ENCODE data around the gene CRPPA.

CRPPA gene

DNA sequence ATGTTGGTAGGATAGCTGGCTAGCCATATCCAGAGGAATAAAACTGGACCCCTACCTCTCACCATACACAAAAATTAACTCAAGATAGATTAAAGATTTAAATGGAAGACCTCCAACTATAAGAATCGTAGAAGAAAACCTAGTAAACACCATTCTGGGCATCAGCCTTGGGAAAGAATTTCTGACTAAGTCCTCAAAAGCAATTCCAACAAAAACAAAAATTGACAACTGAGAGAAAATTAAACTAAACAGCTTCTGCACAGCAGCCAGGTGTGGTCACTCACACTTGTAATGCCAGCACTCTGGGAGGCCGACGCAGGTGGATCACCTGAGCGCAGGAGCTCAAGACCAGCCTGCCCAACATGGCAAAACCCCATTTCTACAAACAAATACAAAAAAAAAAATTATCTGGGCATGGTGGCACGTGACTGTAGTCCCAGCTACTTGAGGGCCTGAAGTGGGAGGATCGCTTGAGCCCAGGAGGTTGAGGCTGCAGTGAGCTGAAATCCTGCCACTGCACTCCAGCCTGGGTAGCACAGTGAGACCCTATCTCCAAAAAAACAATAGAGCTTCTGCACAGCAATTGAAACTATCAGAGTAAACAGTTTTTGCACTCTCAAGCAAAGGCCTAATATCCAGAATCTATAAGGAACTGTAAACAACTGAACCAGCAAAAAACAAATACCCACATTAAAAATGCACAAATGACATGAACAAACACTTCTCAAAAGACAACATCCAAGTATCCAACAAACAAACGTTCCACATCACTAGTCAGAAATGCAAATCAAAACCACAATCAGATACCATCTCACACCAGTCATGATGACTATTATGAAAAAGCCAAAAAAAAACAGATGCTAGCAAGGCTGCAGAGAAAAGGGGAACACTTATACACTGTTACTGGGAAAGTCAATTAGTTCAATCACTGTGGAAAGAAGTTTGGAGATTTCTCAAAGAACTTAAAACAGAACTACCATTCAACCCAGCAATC is 4.8 kb downstream of the CRPPA start:
- TF ChIP-seq, protein P1, sequence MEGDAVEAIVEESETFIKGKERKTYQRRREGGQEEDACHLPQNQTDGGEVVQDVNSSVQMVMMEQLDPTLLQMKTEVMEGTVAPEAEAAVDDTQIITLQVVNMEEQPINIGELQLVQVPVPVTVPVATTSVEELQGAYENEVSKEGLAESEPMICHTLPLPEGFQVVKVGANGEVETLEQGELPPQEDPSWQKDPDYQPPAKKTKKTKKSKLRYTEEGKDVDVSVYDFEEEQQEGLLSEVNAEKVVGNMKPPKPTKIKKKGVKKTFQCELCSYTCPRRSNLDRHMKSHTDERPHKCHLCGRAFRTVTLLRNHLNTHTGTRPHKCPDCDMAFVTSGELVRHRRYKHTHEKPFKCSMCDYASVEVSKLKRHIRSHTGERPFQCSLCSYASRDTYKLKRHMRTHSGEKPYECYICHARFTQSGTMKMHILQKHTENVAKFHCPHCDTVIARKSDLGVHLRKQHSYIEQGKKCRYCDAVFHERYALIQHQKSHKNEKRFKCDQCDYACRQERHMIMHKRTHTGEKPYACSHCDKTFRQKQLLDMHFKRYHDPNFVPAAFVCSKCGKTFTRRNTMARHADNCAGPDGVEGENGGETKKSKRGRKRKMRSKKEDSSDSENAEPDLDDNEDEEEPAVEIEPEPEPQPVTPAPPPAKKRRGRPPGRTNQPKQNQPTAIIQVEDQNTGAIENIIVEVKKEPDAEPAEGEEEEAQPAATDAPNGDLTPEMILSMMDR (conservative IDR thresholded peaks at IDR 0.05; ENCODE audit: low read depth, low read length): no peak
- H3K4me3 ChIP-seq (ENCODE audit: low read length): no peak overlapping the region
- no peak for DNase-seq (ENCODE audit: low read depth)

DNA sequence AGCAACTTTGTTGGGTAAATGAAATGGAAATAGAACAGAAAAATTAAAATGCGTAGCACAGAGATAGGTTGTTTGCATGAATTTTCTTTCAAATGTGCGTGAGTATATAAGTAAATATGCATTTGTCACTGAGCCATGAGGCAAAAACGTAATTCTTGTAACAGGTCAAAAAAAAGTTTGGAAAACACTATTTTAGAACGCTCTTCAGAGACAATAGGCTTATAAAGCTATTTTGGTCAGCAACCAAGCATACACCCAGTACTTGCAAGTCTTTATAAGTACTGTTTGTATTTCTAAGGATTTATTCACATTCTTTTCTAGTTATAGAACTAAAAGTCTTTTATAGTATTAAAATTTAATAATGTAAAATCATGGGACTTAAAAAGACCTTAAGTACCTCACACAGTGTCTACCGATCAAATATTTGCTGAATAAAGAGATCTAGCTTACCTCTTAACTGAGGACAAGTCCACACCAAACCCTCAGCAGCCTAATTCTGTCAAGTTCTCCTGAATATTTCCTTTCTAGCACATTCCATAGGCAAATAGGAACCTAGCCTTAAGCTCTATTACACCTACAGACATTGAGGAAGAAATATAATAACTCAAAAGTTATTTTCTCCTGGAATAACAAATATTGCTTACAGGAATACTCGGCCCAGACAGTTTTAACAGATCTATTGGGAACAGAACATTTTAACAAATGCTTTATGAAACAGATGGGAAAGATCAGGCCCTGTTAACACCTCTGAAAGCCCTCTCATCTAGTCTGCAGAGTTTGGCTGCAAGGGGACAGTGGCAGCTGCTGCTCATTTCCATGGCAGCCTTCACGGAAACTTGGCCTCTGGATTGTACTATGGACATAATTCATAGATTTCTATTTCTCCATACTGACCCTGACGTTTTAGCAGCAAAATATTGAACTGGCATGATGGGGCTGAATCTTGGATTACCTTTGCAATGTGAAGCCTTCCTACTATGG is 8.8 kb downstream of the CRPPA start:
- TF ChIP-seq, protein P1 (conservative IDR thresholded peaks at IDR 0.05; ENCODE audit: low read depth, low read length): no peak
- no peak overlapping the region for H3K4me3 ChIP-seq (ENCODE audit: low read length)
- no peak for DNase-seq (ENCODE audit: low read depth)

DNA sequence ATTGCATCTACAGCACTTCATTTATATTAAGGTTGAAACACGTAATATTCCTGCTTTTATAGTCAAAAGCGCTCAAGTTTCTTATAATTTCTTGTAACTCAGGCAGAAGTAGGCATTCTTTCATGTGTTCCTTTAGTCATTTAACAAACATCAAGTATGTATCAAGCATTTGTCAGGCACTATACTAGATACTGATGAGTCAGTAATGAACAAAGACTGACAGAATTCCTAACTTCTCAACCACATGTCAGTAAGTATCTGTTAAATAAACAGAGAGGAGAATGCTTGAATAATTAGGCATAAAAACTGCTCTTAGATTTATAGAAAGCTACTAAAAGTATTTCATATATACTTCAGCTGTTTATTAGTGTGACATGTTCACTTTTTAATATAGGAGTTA is 9.9 kb downstream of the CRPPA start:
- TF ChIP-seq, protein P1 (conservative IDR thresholded peaks at IDR 0.05; ENCODE audit: low read depth, low read length): no peak
- no peak overlapping the region for H3K4me3 ChIP-seq (ENCODE audit: low read length)
- no peak for DNase-seq (ENCODE audit: low read depth)

DNA sequence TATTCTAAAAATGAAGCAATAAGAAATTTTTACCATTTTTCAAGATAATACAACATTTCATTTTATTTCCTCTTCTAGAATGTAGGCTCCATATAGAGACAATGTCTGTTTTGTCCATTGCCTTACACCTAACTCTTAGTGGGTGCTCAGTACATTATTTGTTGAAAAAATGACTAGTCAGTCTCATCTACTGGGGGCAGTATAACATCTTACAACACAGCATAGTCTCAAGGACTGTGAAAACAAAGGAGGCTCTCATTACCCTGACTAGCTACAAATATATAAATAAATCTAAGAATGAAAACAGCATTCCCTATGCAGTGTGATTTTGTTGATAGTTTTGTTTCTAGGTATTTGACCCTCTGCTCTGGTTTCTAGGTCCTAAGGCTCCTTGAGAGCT is 11.6 kb downstream of the CRPPA start:
- DNase-seq (ENCODE audit: low read depth): no peak
- TF ChIP-seq, protein P1 (conservative IDR thresholded peaks at IDR 0.05; ENCODE audit: low read depth, low read length): peak; percentile 32
- no peak overlapping the region for H3K4me3 ChIP-seq (ENCODE audit: low read length)

DNA sequence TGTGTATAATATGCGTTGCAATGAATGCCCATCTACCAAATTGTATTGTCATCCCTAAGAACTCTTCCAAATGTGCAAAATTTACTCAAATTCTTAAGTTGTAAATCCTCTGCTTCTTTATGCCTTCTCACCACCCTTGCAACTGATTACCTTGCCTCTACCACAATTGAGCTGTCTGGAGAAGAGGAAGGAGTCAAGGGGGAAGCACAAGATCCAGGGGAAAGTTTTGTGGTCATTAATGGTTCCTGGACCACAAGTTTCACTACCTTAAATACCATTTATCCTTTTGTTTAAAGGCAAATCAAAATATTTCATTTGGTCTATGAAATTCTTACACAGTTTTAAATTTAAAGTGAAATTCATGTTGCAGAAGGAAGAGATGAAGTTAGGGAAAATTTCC is 16.7 kb downstream of the CRPPA start:
- DNase-seq (ENCODE audit: low read depth): no peak
- no peak overlapping the region for H3K4me3 ChIP-seq (ENCODE audit: low read length)
- TF ChIP-seq, protein P1 (conservative IDR thresholded peaks at IDR 0.05; ENCODE audit: low read depth, low read length): no peak

DNA sequence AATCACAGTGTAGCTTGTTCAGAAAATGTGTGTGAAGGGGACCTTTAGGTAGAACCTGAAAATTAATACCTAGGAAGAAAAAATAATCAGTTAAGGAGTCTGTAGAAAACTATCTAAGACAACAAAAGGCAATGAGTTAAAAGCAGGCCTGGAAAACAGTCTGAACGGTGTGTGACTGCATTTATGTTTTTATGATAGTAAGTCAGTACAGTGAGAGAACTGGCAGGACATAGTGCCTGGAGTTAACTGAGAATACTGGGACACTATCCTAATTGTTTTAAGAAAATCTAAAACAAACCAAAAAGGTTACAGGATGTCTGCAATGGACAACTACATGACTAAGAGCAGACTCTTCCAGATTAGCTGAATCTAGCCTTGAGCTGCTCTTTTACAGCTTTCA is 17.9 kb downstream of the CRPPA start:
- no peak overlapping the region for H3K4me3 ChIP-seq (ENCODE audit: low read length)
- TF ChIP-seq, protein P1 (conservative IDR thresholded peaks at IDR 0.05; ENCODE audit: low read depth, low read length): no peak
- DNase-seq (ENCODE audit: low read depth): no peak
